SW 1271 (cell line): Measurements from ENCODE around the gene OTX1.
"Not testable (repeated sequence)": the region's sequence is repeated elsewhere in the genome, so short reads cannot be mapped to it uniquely, and the experiment has no call there.

Experiments
- DNase-seq, 2 experiments: peaks; one replicate each; lab custom pipeline; 2025; lab: John Stamatoyannopoulos, UW

OTX1 gene

DNA sequence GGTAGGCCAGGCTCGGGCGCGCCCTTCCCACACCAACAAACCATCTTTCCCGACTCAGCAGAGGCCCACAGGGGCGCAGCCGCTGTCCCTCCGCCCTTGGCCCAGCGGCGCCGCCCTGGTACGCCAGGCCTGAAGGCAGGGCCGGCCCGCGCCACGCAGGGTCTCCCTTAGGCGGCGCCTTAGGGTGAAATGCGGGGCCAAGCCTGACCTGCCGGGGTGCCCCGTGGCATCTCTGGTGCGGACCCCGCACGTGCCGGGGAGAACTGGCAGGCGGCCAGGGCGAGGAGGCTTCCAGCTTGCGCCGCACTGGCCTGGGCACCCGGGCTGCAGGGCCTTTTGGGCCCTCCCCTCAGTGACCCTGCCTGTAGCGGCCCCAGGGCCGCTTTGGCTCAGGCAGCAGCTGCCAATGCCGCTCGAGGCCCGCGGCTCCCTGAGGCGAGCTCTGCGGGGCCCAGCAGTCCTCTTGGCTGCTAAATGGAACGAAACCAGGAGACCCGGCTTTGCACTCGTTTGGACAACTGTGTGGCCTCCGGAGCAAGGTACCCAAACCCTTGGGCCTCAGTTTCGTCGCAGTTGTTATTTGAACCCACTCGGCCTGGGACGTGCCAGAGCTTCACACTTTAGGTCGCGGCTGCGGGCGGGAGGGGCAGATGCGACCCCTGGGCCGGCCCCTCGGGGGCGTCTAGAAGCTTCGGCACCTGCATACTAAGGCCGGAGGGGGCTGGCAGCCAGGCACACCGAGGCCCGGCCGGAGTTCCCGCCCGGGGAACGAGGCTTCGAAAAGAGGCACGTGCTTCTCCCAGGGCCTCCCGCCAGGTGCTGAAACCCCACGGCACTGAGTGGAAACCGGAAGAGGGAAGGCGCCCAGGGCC is 8.5 kb downstream of the OTX1 start:
- no peak for DNase-seq

DNA sequence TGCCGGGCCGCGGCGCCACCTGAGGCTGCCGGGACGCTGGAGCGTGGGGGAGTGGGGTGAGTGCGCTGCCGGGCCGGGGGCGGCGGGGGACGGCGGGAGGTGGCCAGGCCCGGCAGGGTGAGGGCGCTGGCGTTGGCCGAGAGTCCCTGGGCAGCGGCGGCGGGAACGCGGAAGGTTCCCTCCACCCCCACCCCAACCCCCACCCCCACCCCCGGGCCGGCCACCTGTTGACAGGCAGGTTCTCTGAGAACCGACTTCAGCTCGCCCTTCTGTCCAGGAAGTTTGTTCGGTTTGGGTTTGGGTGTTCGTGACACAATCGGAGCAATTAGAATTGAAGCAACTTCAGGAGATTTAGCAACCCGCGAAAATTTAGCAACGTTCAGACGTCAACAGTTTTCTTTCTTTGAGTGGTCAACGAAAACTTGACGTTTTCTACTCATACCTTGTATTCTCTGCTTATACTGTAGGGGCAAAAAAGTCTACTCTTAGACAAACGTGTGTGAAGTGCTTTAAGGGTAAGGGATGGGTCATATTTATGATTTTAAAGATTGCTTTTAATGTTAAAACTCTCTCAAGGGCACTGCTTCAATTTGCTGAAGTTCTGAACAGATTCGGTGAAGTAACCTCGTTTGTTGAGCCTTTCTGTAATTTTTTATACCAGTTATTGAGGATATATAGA is 9.3 kb downstream of the OTX1 start:
- no peak for DNase-seq

DNA sequence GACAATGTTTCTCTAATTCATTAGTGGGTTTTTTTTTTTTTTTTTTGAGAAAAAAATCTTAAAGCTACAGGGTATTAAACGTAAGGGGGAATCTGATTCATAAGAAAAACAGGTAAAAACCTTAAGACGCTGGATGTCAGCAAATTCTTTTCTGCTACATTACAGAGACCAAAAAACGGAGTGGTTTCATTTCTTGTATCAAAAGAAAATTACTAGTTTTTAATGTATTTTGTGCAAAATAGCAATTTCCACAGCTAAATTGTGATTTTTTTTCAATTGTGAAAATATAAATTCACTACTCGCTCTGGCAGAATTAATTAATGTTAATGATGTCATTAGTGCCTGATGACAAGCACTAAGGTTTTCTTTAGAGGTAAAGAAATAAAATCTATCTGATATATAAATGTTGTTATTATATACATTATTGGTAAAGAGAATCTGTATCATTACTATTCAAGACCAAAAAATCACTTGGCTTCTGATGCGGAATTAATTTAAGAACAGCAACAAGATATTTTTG is 9.9 kb downstream of the OTX1 start:
- DNase-seq: no peak

DNA sequence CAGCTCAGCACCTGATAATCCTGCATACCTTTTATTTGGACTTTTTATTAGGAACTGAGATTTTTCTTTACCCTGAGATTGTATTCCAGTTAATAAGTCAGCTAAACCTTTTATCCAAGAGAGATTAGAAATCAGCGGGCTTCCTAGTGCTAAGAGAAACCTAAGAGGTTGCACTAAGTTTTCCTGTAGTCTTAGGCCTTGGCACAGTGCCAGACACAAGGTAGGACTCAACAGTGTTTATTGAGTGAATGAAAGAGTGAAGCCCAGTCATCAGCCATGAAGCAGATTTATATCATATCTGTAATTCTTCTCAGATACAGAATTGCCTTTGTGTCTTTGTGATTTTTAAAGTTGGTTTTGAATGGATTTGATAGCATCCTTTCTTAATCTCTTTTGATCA is 13.6 kb downstream of the OTX1 start:
- no peak for DNase-seq

DNA sequence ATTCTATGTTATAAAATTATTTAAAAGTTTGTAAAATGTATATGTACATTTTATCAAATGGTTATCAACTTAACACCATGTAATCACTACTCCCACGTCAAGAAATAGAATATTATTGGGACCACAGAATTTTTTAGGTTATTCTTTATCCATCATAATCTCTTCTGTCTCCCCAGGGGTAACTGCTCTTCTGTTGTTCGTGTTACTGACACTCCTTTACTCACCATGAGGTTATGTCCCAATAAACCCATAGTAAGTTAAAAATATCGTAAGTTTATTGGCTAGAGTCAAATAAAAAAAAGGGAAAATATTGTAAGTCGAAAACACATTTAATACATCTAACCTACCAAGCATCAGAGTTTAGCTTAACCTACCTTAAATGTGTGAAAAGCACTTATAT is 14.0 kb downstream of the OTX1 start:
- DNase-seq: no peak

DNA sequence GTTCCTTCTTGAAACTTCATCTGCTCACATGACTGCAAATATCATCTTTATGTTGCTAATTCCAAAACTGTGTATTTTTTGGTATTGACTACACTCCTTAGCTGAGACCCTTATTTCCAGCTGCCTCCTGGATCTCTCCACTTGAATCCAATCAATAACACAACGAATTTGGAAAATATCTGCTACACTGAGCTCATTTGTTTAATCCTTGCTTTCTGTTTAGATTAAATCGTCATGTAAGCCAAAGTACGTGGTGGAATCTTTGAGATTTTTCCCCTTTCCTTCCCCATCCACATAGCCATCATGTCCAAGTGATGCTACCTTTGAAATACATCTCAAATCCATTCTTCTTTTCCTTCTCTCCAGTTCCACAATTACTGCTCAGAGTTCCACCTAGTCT is 15.6 kb downstream of the OTX1 start:
- DNase-seq: no peak

DNA sequence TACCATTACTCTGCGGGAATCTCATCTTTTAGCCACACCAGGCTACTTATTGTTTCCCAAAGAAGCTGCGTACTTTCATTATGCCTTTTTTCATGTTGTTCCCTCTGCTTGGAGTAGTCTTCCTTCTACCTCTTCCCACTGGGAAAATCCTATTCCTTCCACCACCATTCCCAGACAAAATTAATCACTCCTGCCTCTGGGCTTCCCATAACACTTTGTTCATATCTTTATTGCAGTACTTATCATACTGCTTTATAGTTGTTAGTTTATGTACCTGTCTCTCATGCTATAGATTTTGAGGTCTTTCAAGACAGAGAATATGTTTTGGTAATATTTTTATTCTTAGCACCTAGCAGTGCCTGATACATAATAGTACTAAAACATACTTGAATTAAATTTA is 16.2 kb downstream of the OTX1 start:
- DNase-seq: no peak

DNA sequence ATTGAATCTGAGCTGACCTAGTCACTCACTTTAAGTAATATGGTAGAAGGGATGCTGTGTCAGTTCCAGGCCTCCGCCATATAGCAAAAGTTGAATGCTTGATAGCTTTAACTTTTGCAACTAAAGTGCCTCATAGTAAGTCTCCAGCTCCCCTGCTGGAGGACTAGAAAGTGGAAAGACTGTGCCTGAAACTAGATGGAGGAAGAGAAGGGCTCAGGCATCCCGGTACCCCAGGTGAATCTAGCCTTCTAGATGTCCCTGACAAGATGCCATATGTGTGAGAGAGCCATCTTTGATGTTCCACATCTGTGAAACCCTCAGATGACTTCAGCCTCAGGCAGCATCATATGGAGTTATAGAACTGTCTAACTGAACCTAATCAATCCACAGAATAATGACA is 21.0 kb downstream of the OTX1 start:
- DNase-seq: no peak

DNA sequence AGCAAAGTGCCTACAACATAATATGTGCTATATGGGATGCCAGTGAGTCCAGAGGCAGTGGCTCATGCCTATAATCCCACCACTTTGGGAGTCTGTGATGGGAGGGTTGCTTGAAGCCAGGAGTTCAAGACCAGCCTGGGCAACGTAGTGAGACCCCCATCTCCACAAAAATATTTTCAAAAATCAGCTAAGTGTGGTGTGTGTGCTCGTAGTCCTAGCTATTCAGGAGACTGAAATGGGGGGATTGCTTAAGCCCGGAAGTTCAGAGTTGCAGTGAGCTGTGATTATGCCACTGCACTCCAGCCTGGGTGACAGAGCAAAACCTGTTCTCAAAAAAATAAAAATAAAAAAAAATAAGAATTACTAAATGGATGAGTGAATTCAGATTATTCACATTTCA is 23.4 kb downstream of the OTX1 start:
- DNase-seq: no peak

DNA sequence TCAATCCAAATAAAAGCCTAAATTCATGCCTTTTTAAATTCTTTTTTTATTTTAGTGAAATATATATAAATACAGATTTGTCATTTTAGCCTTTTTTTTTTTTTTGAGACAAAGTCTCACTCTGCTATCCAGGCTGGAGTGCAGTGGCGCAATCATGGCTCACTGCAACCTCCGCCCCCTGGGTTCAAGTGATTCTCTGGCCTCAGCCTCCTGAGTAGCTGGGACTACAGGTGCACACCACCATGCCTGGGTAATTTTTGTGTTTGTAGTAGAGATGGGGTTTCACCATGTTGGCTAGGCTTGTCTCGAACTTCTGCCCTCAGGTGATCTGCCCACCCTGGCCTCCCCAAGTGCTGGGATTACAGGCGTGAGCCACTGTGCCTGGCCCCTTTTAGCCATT is 23.8 kb downstream of the OTX1 start:
- not testable (repeated sequence) for DNase-seq

DNA sequence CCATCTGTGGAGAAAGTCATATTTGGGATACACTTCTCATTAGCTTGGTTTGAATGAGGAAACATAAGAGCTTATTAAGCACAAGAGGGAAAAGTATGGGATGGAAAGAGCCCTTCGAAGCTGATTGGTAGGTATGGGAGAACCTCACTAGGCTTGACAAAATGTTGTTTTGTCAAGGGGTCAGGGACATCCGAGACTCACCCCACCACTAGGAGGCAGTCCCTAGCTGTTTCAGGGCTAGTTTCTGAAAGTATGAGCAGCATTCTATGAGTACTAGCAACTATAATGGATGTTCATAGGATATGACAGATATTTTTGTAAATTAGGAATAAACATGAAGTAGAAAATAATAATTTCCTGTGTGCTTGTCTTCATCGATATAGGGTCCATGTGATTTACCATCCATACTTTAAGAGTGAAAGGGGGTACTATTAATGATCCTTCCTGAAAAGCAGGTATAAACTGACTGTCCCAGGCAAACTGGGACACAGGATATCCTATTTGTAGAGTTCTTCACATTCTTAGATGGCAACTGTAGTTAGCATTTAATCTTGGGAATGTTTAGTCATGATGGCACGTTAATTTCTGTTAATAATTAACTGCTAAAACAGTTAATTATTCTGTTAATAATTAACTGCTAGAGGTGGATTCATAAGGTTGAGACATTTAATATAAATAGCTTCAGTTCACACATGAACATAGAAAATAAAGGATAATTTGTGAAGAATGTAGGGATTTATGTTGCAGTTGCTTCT is 28.4 kb downstream of the OTX1 start:
- peak in 1 of 2 experiments; percentile 2 for DNase-seq

DNA sequence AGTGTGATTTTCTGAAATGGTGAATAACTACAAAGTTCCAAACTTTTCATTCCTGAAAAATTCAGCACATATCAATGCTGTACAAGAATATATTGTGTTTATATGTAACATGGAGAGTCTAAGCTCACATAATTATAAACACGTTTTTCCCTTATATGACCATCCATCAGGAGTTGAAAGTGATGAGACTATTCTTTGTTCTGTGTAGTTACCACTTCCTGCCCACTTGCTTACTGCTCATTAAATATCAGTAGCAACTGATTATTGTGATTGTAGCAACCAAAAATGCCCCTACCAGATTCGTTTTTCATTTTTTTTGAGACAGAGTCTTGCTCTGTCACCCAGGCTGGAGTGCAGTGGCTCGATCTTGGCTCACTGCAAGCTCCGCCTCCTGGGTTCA is 30.8 kb downstream of the OTX1 start:
- DNase-seq: no peak

DNA sequence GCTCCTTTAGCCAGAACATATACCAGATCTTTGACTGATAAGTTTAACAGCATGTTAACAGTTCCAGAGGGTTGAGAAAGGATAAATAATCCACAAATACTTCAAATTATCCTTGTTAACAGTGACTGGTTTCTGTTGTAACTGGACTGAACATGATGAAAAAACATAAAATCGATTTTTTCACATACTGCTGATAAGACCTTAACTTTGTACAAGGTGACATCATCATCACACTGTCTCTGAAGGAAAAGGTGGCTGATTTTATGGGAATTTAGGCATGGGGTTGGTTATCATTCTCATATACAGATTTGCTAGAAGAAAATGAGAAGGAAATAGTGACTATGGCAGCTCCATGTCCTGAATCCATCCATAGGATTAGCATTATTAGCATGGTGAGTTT is 36.1 kb downstream of the OTX1 start:
- no peak for DNase-seq

DNA sequence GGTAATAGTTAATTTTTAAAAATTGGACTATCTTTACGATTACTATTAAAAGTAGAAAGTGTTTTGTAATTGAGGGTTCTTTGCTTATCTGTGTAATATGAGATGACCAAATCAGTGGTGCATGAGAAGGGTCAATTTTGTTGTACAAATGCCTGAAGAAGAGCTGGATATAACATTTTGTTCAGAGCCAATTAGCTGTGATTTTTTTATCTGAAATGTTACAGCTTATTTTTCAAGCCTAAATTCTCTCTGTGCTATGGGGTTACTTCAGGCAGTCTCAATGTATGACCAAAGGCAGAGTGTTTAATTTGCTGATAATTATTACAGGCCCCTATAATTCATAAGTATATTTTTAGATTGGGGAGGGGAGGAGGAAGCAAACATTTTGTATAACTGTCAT is 41.8 kb downstream of the OTX1 start:
- DNase-seq: no peak

DNA sequence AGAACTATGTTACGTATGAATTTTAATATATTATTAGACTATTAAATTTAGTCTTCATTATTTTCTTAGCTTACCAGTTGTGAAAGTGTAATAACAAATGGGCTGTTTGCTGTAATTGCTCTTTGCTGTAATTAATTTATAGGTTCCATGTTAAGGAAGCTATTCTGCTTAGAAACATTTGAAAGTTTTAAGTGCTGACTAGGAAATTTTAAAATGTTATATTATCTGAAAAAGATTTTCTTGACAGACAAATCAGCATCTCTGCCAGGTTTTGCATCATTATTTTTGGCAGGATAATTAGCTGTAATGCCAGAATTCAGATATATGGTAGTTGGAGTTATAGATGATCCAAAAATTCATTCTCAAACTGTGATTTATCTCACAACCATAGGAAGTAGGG is 42.2 kb downstream of the OTX1 start:
- no peak for DNase-seq

DNA sequence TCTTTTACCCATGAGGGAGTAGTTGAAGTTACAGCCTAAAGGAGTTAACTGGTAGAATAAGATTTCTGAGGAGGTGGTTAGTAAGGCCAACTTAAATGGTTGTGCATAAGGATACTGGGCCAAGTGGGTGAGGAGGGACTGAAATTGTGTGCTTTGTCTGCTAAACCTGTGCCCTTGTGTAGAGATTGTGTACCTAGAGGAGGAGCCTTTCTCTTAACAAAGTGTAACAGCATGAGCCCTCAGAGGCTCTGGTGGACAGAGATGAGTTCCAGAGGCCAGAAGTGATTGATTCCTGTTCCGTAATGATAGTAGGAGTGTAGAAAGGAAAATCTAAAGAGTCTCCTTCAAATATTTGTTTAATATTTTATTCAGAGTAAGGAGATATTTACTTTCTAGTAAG is 42.9 kb downstream of the OTX1 start:
- DNase-seq: no peak

DNA sequence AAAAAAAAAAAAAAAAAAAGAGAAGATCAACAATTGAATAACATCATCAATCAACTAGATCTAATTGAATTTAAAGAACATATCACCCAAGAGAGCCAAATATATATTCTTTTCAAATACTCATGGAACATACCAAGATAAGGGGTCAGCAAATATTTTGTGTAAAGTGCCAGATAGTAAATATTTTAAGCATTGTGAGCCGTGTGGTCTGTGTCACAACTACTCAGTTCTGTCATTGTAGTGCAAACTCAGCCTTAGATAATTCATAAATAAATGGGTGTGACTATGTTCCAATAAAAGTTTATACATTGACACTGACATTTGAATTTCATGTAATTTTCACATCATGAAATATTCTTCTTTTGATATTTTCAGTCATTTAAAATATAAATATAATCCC is 45.9 kb downstream of the OTX1 start:
- no peak for DNase-seq

DNA sequence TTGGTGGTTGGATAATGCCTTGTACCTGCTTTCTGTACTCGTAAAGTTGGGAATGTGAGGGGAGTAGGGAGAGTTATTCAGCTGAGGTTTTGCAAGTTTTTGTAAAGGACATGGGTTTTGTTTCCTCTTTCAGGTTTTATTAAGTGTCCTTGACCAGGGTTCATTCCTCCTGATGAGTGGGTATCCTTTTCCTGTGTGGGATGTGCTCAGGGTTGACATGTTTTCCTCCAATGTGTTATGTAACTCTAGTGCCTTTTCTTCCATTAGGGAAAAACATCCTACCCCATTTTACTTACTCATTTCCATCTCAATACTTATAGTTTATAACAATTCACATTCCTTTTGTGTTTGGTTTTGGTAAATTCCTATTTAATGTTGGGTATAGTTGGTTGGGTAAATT is 48.4 kb downstream of the OTX1 start:
- no peak for DNase-seq

DNA sequence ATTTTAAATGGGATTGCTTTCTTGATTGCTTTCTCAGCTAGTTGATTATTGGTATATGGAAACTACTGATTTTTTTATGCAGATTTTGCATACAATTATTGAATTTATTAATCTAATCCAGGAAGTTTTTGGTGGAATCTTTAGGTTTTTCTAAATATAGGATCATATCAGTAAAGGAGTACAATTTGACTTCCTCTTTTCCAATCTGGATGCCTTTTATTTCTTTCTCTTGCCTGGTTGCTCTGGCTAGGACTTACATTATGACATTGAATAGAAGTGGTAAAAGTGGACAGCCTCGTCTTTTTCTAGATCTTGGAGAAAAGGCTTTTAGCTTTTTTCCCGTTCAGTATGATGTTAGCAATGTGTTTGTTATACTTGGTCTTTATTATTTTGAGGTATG is 51.3 kb downstream of the OTX1 start:
- no peak for DNase-seq

DNA sequence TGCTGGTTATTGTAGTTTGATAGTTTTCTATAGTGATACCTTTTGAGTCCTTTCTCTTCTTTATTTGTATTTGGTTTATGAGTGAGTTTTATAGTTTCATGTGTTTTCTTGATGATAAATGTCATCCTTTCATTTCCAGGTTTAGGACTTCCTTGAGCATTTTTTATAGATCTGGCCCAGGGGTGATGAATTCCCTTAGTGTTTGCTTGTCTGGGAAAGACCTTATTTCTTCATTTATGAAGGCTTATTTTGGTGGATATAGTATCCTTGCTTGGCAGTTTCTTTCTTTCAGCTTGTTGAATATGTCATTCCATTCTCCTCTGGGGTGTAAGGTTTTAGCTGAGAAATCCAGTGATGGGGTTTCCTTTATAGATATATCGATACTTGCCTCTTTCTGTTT is 53.9 kb downstream of the OTX1 start:
- no peak for DNase-seq
